CD4-positive, alpha-beta T cell (primary cell): ENCODE results near the gene PLEKHH2. TPM values are rescaled to one million over a fixed set of nuclear protein-coding genes. Genes with fewer than 3 reads are reported as not detected.

Experiments used
- ATAC-seq: fragments of 200-7000 bp; cut with Tn5 transposase; one replicate; pipeline ENCODE4 v1.10.0; 2022; ENCODE audit warnings: mild to moderate bottlenecking; ENCODE audit not compliant: poor library complexity
- CTCF ChIA-PET: fragments of 350-600 bp; sonication (Branson Sonifier 250); formaldehyde crosslinking; loops from one replicate; lab custom pipeline; 2021; ENCODE audit warnings: antibody characterized with exemption, inconsistent platforms; lab: Charles Lee
- POLR2A ChIA-PET: fragments of 350-600 bp; sonication (Branson Sonifier 250); formaldehyde crosslinking; loops from one replicate; lab custom pipeline; 2021; ENCODE audit warnings: antibody characterized with exemption, inconsistent platforms; lab: Charles Lee
- DNase-seq, 14 experiments: peaks; one replicate each; pipeline ENCODE4 v3.0.0-alpha.2; 2013 to 2020; ENCODE audit warnings: mixed read lengths in 2 of 14
- H3K27ac ChIP-seq, 2 donors: one replicate each; pipeline versions ENCODE4 v1.5.1 to v1.7.0; 2013; ENCODE audit warnings: low read length in 2 of 2, low read depth in 1 of 2, mild to moderate bottlenecking in 1 of 2
- H3K27me3 ChIP-seq, 2 experiments: 1 replicate in 1 of 2; 2 replicates in 1 of 2; pipeline versions ENCODE4 v1.6.1 to v1.7.0; 2013; ENCODE audit warnings: low read length in 2 of 2, control low read depth in 1 of 2, mild to moderate bottlenecking in 1 of 2, moderate library complexity in 1 of 2; ENCODE audit not compliant: insufficient read depth in 2 of 2, control insufficient read depth in 1 of 2
- H3K36me3 ChIP-seq: one replicate; pipeline ENCODE4 v1.6.1; 2013; ENCODE audit warnings: low read length, control low read depth; ENCODE audit not compliant: insufficient read depth
- H3K4me1 ChIP-seq: one replicate; pipeline ENCODE4 v1.6.1; 2013; ENCODE audit warnings: low read length, control low read depth; ENCODE audit not compliant: insufficient read depth
- H3K4me3 ChIP-seq: one replicate; pipeline ENCODE4 v1.5.1; 2013; ENCODE audit warnings: mild to moderate bottlenecking, low read length, moderate library complexity
- H3K9me3 ChIP-seq, 2 experiments: 1 replicate in 1 of 2; 2 replicates in 1 of 2; pipeline versions ENCODE4 v1.6.1 to v1.7.0; 2013; ENCODE audit warnings: low read length in 2 of 2, mild to moderate bottlenecking in 2 of 2, control low read depth in 1 of 2, moderate library complexity in 1 of 2; ENCODE audit not compliant: control insufficient read depth in 1 of 2, insufficient read depth in 1 of 2
- H3K27ac Mint-ChIP-seq: one replicate; pipeline ENCODE4 v1.8.0; 2020; ENCODE audit warnings: mixed read lengths
- H3K27me3 Mint-ChIP-seq: one replicate; pipeline ENCODE4 v1.8.0; 2021; ENCODE audit warnings: mixed read lengths
- H3K36me3 Mint-ChIP-seq: one replicate; pipeline ENCODE4 v1.8.0; 2021; ENCODE audit warnings: low read depth, mixed read lengths
- H3K4me1 Mint-ChIP-seq: one replicate; pipeline ENCODE4 v1.8.0; 2021; ENCODE audit warnings: low read depth, mixed read lengths
- H3K4me3 Mint-ChIP-seq: one replicate; pipeline ENCODE4 v1.8.0; 2020; ENCODE audit warnings: mild to moderate bottlenecking, mixed read lengths
- H3K9me3 Mint-ChIP-seq: one replicate; pipeline ENCODE4 v1.8.0; 2020; ENCODE audit warnings: mixed read lengths
- intact Hi-C, 2 experiments: fragments of 100-400 bp; cut with DNase I in 1 of 2; cut with micrococcal nuclease in 1 of 2; formaldehyde crosslinking; loops; one replicate each; pipeline versions ENCODE4 v1.15.1 to v1.9.0; 2023 to 2025; cut with DNase I, micrococcal nuclease
- total RNA-seq, 174 experiments: library from RNA in 2 of 174; stranded (reverse) in 2 of 174; gene quantifications; one replicate each; pipeline ENCODE4 v1.2.3 and lab custom pipeline; 2021 to 2026
- TF ChIP-seq, protein P1 (sequence below): fragments of 200-600 bp; IDR thresholded peaks from one replicate; pipeline ENCODE4 v1.8.0; 2022; ENCODE audit warnings: antibody characterized with exemption, mild to moderate bottlenecking

PLEKHH2 gene
- total RNA-seq, 2 experiments from 2014 or later = 1.6 to 2.7 TPM

DNA sequence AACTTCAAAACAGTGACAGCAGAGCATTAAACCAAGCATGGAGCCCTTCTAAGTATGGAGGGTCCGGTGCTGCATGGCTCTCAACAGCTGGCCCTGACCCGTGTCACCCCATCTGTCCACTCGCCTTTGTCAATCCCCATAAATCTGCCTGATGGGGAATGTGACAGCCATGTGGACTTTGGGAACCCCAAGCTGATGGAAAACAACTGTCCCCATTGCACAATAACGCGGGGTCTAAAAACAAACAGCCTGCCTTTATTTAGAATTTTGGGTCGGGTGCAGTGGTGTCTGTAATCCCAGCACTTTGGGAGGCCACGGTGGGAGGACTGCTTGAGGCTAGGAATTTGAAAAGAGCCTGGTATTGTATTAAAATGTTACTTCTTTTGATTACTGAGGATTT, 24.1 kb upstream of the PLEKHH2 start:
- ATAC-seq (no peak), DNase-seq (no peak)
- no peak overlapping the region for H3K27ac ChIP-seq
- Mint-ChIP-seq H3K27ac (no peak overlapping the region), H3K4me3 (no peak overlapping the region), H3K27me3 (peaks cover 6% of the 10 kb centered on the region), H3K9me3 (no peaks in the 10 kb centered on the region), H3K4me1 (no peaks in the 10 kb centered on the region), H3K36me3 (no peaks in the 10 kb centered on the region)
- CTCF ChIA-PET = interaction anchor here (0.8 kb wide), 1 partner anchor 8 kb away, joined by 3 read pairs; no protein-coding TSS in a partner anchor
- H3K4me1 ChIP-seq = no peaks in the 10 kb centered on the region
- TF ChIP-seq, protein P1, sequence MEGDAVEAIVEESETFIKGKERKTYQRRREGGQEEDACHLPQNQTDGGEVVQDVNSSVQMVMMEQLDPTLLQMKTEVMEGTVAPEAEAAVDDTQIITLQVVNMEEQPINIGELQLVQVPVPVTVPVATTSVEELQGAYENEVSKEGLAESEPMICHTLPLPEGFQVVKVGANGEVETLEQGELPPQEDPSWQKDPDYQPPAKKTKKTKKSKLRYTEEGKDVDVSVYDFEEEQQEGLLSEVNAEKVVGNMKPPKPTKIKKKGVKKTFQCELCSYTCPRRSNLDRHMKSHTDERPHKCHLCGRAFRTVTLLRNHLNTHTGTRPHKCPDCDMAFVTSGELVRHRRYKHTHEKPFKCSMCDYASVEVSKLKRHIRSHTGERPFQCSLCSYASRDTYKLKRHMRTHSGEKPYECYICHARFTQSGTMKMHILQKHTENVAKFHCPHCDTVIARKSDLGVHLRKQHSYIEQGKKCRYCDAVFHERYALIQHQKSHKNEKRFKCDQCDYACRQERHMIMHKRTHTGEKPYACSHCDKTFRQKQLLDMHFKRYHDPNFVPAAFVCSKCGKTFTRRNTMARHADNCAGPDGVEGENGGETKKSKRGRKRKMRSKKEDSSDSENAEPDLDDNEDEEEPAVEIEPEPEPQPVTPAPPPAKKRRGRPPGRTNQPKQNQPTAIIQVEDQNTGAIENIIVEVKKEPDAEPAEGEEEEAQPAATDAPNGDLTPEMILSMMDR = no peak
- intact Hi-C loops = loop anchor here in 1 of 2 experiments (5.0 kb wide), 1 partner anchor 1344 kb away; no protein-coding TSS in a partner anchor
- no peak overlapping the region for H3K4me3 ChIP-seq
- H3K9me3 ChIP-seq = no peaks in the 10 kb centered on the region
- POLR2A ChIA-PET = no interaction called here
- no peaks in the 10 kb centered on the region for H3K36me3 ChIP-seq
- H3K27me3 ChIP-seq = no peaks in the 10 kb centered on the region

DNA sequence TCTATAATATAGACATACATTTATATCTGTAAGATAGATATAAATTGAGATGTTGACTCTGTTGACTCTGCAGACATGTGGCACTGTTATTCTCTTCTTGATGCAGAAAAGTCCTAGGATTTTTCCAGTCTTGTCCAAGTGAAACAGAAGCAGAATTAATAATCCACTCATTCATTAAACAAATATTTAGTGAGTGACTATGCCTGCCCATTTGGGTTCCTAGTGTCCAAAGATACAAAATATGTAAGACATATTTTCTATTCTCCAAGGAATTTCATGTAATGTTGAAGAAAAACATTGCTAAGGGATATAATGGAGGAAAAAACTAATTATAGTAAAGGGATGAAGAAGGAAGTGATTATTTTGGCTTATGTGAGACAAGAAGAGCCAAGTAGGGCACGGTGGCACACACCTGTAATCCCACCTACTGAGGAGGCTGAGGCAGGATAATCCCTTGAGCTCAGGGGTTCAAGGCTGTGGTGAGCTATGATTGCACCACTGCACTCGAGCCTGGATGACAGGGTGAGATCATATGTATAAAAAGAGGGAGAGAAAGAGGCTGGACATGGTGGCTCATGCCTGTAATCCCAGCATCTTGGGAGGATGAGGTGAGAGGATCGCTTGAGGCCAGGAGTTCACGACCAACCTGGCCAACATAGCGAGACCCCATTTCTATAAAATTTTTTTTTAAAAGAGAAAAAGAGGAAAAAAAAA, 19.9 kb upstream of the PLEKHH2 start:
- Histone ChIP-seq H3K4me3 (no peak overlapping the region), H3K27ac (no peak overlapping the region), H3K36me3 (no peaks in the 10 kb centered on the region), H3K4me1 (no peaks in the 10 kb centered on the region), H3K9me3 (no peaks in the 10 kb centered on the region), H3K27me3 (no peaks in the 10 kb centered on the region)
- H3K27ac Mint-ChIP-seq = no peak overlapping the region
- TF ChIP-seq, protein P1 = no peak
- H3K27me3 Mint-ChIP-seq = peaks cover 15% of the 10 kb centered on the region
- ATAC-seq (no peak), DNase-seq (no peak)
- H3K4me1 Mint-ChIP-seq = no peaks in the 10 kb centered on the region
- no peak overlapping the region for H3K4me3 Mint-ChIP-seq
- ChIA-PET CTCF (no interaction called here), POLR2A (no interaction called here)
- H3K36me3 Mint-ChIP-seq = no peaks in the 10 kb centered on the region
- no peaks in the 10 kb centered on the region for H3K9me3 Mint-ChIP-seq
- intact Hi-C loops = no loop called here

DNA sequence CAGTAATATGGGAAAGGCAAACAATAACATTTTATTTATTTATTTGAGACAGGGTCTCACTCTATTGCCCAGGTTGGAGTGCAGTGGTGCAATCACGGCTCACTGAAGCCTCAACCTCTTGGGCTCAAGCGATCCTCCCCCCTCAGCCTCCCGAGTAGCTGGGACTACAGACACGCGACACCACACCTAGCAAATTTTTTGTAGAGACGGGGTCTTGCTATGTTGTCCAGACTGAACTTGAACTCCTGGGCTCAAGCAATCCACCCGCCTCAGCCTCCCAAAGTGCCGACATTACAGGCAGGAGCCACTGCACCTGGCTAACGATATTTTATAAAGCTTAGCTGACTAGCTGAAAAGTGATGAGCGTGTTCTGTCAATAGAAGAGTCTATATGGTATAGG, 17.5 kb upstream of the PLEKHH2 start:
- DNase-seq (no peak), ATAC-seq (no peak)
- Histone ChIP-seq H3K36me3 (no peaks in the 10 kb centered on the region), H3K4me3 (no peak overlapping the region), H3K9me3 (no peaks in the 10 kb centered on the region), H3K27me3 (peaks cover 0 to 12% of the 10 kb centered on the region in 2 experiments), H3K4me1 (no peaks in the 10 kb centered on the region), H3K27ac (no peak overlapping the region)
- H3K27me3 Mint-ChIP-seq = peaks cover 34% of the 10 kb centered on the region
- TF ChIP-seq, protein P1 = no peak
- H3K27ac Mint-ChIP-seq = no peak overlapping the region
- no peaks in the 10 kb centered on the region for H3K9me3 Mint-ChIP-seq
- no peaks in the 10 kb centered on the region for H3K4me1 Mint-ChIP-seq
- POLR2A ChIA-PET = no interaction called here
- intact Hi-C loops = no loop called here
- CTCF ChIA-PET = no interaction called here
- H3K4me3 Mint-ChIP-seq = no peak overlapping the region
- H3K36me3 Mint-ChIP-seq = no peaks in the 10 kb centered on the region
